ENCODE measurements around the gene MGAT4D.

The MGAT4D gene

DNA sequence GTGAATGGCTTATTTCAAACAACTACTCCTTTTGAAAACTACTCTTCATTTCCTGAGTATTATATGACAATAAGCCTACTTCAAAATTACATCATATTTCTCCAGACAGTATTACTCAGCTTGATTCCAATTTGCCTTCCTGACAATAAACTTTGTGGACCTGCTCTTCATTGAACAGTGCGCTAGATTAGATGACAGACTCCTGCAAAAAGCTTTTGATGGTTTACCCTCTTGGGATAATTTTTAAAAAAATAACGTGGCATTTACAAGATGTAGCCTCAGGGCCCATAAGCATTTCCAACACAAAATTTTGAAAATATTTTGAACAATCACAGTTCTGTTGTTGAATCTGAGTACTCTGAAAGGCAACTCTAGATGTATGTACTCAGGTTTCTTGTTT lies 25.9 kb downstream of the MGAT4D start:
- H3K27me3 ChIP-seq = no peaks in the 10 kb centered on the region
- H3K4me3 ChIP-seq (ENCODE audit: low read depth, low read length) = no peak overlapping the region
- H3K36me3 ChIP-seq = no peaks in the 10 kb centered on the region
- DNase-seq = no peak
- TF ChIP-seq, protein P1, sequence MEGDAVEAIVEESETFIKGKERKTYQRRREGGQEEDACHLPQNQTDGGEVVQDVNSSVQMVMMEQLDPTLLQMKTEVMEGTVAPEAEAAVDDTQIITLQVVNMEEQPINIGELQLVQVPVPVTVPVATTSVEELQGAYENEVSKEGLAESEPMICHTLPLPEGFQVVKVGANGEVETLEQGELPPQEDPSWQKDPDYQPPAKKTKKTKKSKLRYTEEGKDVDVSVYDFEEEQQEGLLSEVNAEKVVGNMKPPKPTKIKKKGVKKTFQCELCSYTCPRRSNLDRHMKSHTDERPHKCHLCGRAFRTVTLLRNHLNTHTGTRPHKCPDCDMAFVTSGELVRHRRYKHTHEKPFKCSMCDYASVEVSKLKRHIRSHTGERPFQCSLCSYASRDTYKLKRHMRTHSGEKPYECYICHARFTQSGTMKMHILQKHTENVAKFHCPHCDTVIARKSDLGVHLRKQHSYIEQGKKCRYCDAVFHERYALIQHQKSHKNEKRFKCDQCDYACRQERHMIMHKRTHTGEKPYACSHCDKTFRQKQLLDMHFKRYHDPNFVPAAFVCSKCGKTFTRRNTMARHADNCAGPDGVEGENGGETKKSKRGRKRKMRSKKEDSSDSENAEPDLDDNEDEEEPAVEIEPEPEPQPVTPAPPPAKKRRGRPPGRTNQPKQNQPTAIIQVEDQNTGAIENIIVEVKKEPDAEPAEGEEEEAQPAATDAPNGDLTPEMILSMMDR (IDR thresholded peaks at IDR 0.05; ENCODE audit: low read depth, low read length) = no peak
- no peaks in the 10 kb centered on the region for H3K9me3 ChIP-seq
- H3K4me1 ChIP-seq = no peaks in the 10 kb centered on the region

DNA sequence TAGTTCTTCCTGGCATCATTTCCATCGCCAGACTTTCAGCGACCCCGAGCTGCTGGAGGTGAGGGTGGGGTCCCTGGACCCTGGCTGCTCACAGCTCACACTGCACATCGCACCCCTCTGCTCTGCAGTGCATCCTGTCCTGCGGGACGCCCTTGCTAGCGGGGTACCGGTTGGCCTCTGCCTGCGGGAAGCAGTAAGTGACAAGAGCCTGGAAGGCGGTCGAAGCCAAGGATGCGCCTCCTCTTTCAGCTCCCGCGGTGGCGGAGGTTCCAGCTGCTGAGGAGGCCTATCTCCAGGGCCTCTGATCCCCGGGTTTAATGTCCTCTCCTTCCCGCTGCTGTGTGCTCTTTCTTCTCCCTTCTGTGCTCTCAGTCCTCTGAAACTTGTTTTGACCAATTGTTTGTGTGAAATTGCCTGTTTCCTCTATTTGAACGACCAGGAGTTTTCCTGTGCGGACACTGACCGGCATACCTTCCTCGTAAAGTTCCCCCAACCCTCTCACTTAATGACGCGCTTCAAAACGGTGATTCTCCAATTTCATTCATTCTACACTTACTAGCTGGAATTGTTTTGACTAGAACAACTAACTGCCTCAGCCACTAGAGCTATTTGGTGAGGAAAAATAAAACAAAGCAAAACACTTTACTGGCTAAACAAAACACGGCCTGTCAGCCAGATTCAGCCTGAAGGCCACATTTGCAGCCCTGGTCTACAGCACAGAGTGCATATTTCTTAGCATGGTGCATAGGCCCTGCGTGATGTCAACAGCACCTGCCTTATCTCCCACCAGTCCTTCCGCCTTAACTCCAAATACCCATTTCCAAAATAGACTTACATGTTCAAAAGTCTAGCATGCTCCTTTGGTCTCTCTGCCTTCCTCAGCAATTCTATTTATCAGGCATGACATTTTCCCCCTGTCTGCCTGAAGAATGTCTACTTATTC lies 28.0 kb downstream of the MGAT4D start:
- no peak overlapping the region for H3K4me3 ChIP-seq (ENCODE audit: low read depth, low read length)
- H3K4me1 ChIP-seq = no peaks in the 10 kb centered on the region
- no peaks in the 10 kb centered on the region for H3K36me3 ChIP-seq
- DNase-seq = no peak
- H3K9me3 ChIP-seq = no peaks in the 10 kb centered on the region
- TF ChIP-seq, protein P1 (IDR thresholded peaks at IDR 0.05; ENCODE audit: low read depth, low read length) = no peak
- H3K27me3 ChIP-seq = no peaks in the 10 kb centered on the region

DNA sequence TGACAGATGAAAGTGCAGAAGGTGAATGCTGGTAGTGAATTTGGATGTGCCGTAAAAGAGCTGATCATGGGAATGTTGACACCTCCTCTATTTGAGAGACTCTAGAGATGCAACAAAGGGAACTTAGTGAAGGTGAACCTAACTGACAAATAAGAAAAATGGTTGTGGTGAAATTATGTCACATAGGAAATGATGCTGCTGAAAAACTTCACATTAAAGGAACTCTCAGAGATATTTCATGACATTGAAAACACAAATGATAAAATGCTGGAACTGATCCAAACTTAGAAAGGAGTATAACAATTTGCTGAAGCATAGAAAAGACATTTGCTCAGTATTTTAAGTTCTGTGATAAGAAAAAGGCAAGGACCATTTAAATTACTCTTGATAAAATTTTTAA lies 31.9 kb downstream of the MGAT4D start:
- DNase-seq = no peak
- TF ChIP-seq, protein P1 (IDR thresholded peaks at IDR 0.05; ENCODE audit: low read depth, low read length) = no peak
- H3K9me3 ChIP-seq = no peaks in the 10 kb centered on the region
- no peaks in the 10 kb centered on the region for H3K36me3 ChIP-seq
- H3K4me3 ChIP-seq (ENCODE audit: low read depth, low read length) = no peak overlapping the region
- no peaks in the 10 kb centered on the region for H3K4me1 ChIP-seq
- no peaks in the 10 kb centered on the region for H3K27me3 ChIP-seq

DNA sequence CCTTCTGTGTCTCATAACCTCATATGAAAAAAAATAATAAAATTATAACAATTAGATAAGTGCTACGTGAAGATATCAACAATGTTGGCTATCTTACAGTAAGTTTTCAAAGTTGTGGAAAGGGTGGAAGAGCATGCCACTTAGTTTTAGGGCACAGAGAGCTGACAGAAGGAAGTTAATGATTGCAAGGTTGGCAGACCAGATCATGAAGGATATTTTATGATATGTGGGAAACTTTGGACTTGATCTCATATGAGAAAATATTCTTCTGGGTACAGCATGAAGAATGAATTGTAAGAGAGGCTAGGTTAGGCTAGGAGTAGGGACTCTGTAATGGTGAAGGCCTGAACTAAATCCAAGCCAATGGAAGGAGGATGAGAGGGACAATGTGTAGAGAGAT lies 34.5 kb downstream of the MGAT4D start:
- no peak for DNase-seq
- TF ChIP-seq, protein P1 (IDR thresholded peaks at IDR 0.05; ENCODE audit: low read depth, low read length) = no peak
- H3K4me3 ChIP-seq (ENCODE audit: low read depth, low read length) = no peak overlapping the region

DNA sequence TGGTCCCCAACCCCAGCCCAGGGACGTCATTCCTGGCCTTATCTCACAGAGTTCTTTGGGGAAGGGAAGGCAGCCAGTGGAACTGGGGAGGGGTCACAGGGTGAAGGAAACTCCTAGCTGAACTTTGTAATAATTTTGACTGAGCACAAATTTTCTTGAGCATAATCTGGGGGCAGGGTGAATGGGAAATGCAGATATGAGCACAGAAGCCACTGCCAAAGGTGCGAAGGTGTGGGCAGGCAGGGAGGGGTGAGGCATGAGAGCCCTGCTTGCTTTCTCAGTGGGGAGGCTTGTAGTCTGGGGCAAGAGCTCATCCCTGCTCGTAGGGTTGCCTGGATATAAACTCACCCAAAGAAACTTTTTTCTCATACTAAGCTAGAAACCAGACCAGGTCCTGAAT lies 34.9 kb downstream of the MGAT4D start:
- H3K36me3 ChIP-seq = no peaks in the 10 kb centered on the region
- no peak overlapping the region for H3K4me3 ChIP-seq (ENCODE audit: low read depth, low read length)
- TF ChIP-seq, protein P1 (IDR thresholded peaks at IDR 0.05; ENCODE audit: low read depth, low read length) = no peak
- H3K27me3 ChIP-seq = no peaks in the 10 kb centered on the region
- DNase-seq = no peak
- H3K4me1 ChIP-seq = no peaks in the 10 kb centered on the region
- no peaks in the 10 kb centered on the region for H3K9me3 ChIP-seq

More for the DNA sequence above, 34.5 kb downstream of the MGAT4D start:
- H3K4me1 ChIP-seq = no peaks in the 10 kb centered on the region
- no peaks in the 10 kb centered on the region for H3K27me3 ChIP-seq
- no peaks in the 10 kb centered on the region for H3K36me3 ChIP-seq
- H3K9me3 ChIP-seq = no peaks in the 10 kb centered on the region

DNA sequence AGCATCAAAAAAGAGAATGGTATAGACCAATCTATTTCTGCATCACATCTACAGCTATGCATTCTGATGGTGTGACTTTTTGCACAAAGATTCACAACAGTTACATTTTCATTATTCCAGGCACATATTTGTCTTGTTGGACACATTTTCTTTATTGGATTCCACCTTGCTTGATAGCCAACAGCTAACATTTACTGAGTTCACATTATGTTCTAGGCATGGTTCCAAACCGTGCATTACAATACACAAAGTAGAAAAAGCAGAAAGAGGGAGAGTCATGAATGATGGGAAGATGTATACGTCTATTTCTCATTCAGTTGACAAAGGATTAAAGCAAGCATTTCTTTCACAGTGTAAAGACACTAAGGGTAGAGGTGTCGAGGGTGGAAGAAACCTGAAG lies 47.7 kb downstream of the MGAT4D start:
- H3K36me3 ChIP-seq = no peaks in the 10 kb centered on the region
- no peaks in the 10 kb centered on the region; the same call in 1 of the 2 replicates for H3K4me1 ChIP-seq
- DNase-seq = no peak
- TF ChIP-seq, protein P1 (IDR thresholded peaks at IDR 0.05; ENCODE audit: low read depth, low read length) = no peak
- H3K27me3 ChIP-seq = no peaks in the 10 kb centered on the region
- H3K9me3 ChIP-seq = no peaks in the 10 kb centered on the region
- no peak overlapping the region for H3K4me3 ChIP-seq (ENCODE audit: low read depth, low read length)

All from BE2C (cell line).